HCT116 (cell line): ENCODE measurements around the gene CMIP. TPM values are rescaled to one million over a fixed set of nuclear protein-coding genes. Genes with fewer than 3 reads are reported as not detected.

Source experiments
- ATAC-seq: fragments of 200-7000 bp; cut with Tn5 transposase; 2 replicates; pipeline ENCODE4 v1.9.1; 2020; ENCODE audit warnings: mild to moderate bottlenecking, moderate library complexity
- BruUV-seq: library from RNA; stranded (reverse); fragments of 400-500 nt; replicated peaks from 2 replicates; lab custom pipeline; 2021; lab: Mats Ljungman, UMichigan
- CTCF ChIA-PET: fragments of 300-600 bp; sonication (Branson Sonifier 250); formaldehyde crosslinking; loops from one replicate; lab custom pipeline; 2021; ENCODE audit warnings: antibody characterized with exemption; lab: Charles Lee
- POLR2A ChIA-PET: fragments of 300-600, 350-600 bp; sonication (Branson Sonifier 250); formaldehyde crosslinking; loops from one replicate; lab custom pipeline; 2021; ENCODE audit warnings: antibody characterized with exemption; lab: Charles Lee
- RAD21 ChIA-PET, 2 experiments: fragments of 300-600 bp; sonication (Branson Sonifier 250); formaldehyde crosslinking; loops; one replicate each; lab custom pipeline; 2023; ENCODE audit warnings: low total read pairs in 2 of 2; ENCODE audit not compliant: uncharacterized antibody in 2 of 2, unreplicated experiment in 2 of 2, low non-redundant PET in 1 of 2; lab: Charles Lee
- DNase-seq: peaks from one replicate; pipeline ENCODE4 v3.0.0-alpha.2; 2010; ENCODE audit warnings: low read depth, low spot score
- H2AFZ ChIP-seq: fragments of 200-600 bp; shearing (Covaris generic), sonication (generic); 2 replicates; pipeline ENCODE4 v1.6.1; 2017; ENCODE audit warnings: low read depth, mixed run types, mixed read lengths, antibody characterized with exemption, low read length; ENCODE audit not compliant: poor library complexity, severe bottlenecking
- H3K27ac ChIP-seq: 2 replicates; pipeline ENCODE4 v1.5.1; 2012; ENCODE audit warnings: low read depth, low read length
- H3K27me3 ChIP-seq: fragments of 200-600 bp; sonication (generic); 2 replicates; pipeline ENCODE4 v1.6.1; 2016; ENCODE audit warnings: mixed run types, low read length, mixed read lengths; ENCODE audit not compliant: insufficient read depth
- H3K36me3 ChIP-seq, 2 experiments: fragments of 200-500 bp in 1 of 2; fragments of 200-600 bp in 1 of 2; sonication (Bioruptor generic) in 1 of 2; sonication (generic) in 1 of 2; 2 replicates each; pipeline versions ENCODE4 v1.5.1 to v1.6.1; 2014 to 2016; ENCODE audit warnings: low read length in 2 of 2, inconsistent platforms in 1 of 2, mixed read lengths in 1 of 2, mixed run types in 1 of 2; ENCODE audit not compliant: insufficient read depth in 2 of 2, control insufficient read depth in 1 of 2
- H3K4me1 ChIP-seq, 2 experiments: fragments of 200-600 bp in 1 of 2; sonication (generic) in 1 of 2; 2 replicates each; pipeline versions ENCODE4 v1.5.1 to v1.6.1; 2012 to 2017; ENCODE audit warnings: low read length in 2 of 2, inconsistent platforms in 1 of 2, mild to moderate bottlenecking in 1 of 2, mixed read lengths in 1 of 2, mixed run types in 1 of 2, moderate library complexity in 1 of 2; ENCODE audit not compliant: insufficient read depth in 2 of 2, control insufficient read depth in 1 of 2
- H3K4me2 ChIP-seq: fragments of 200-600 bp; sonication (generic); 2 replicates; pipeline ENCODE4 v1.6.1; 2017; ENCODE audit warnings: mixed run types, low read length, mixed read lengths
- H3K4me3 ChIP-seq, 2 experiments: fragments of 200-600 bp in 1 of 2; sonication (generic) in 1 of 2; replicated peaks in 1 of 2; 2 replicates each; pipeline ENCODE4 v1.5.1; 2011 to 2016; ENCODE audit warnings: low read length in 2 of 2, control low read depth in 1 of 2, low read depth in 1 of 2, mild to moderate bottlenecking in 1 of 2, mixed read lengths in 1 of 2, mixed run types in 1 of 2
- H3K79me2 ChIP-seq: fragments of 200-600 bp; sonication (generic); 2 replicates; pipeline ENCODE4 v1.6.1; 2017; ENCODE audit warnings: mild to moderate bottlenecking, mixed run types, low read length, moderate library complexity, mixed read lengths; ENCODE audit not compliant: insufficient read depth
- H3K9ac ChIP-seq: fragments of 200-600 bp; sonication (generic); 2 replicates; pipeline ENCODE4 v1.6.1; 2016; ENCODE audit warnings: low read length, mixed read lengths
- H3K9me2 ChIP-seq: fragments of 200-600 bp; sonication (generic), shearing (Covaris generic); 2 replicates; pipeline ENCODE4 v1.6.1; 2017; ENCODE audit warnings: mixed run types, mild to moderate bottlenecking, moderate library complexity; ENCODE audit not compliant: insufficient read depth
- H3K9me3 ChIP-seq, 2 experiments: fragments of 200-500 bp in 1 of 2; fragments of 200-600 bp in 1 of 2; sonication (Bioruptor generic) in 1 of 2; sonication (generic) in 1 of 2; 2 replicates each; pipeline ENCODE4 v1.6.1; 2014 to 2017; ENCODE audit warnings: low read length in 2 of 2, mixed read lengths in 2 of 2, inconsistent platforms in 1 of 2, low read depth in 1 of 2, mild to moderate bottlenecking in 1 of 2, mixed run types in 1 of 2, moderate library complexity in 1 of 2; ENCODE audit not compliant: control insufficient read depth in 1 of 2, insufficient read depth in 1 of 2
- H4K20me1 ChIP-seq: fragments of 200-600 bp; sonication (generic), shearing (Covaris generic); 2 replicates; pipeline ENCODE4 v1.6.1; 2017; ENCODE audit warnings: mixed run types, mild to moderate bottlenecking, moderate library complexity; ENCODE audit not compliant: insufficient read depth
- CBX3 ChIP-seq: IDR thresholded peaks from 2 replicates; pipeline ENCODE4 v1.6.1; 2012; ENCODE audit warnings: low read depth
- CEBPB ChIP-seq: IDR thresholded peaks from 2 replicates; pipeline ENCODE4 v1.6.1; 2012; ENCODE audit warnings: low read depth
- EGR1 ChIP-seq: IDR thresholded peaks from 2 replicates; pipeline ENCODE4 v1.6.1; 2012; ENCODE audit warnings: low read depth
- ELF1 ChIP-seq: IDR thresholded peaks from 2 replicates; pipeline ENCODE4 v1.6.1; 2012; ENCODE audit warnings: low read depth, borderline replicate concordance
- EZH2 ChIP-seq: fragments of 200-600 bp; sonication (generic); IDR thresholded peaks from 2 replicates; pipeline ENCODE4 v1.6.1; 2017; ENCODE audit warnings: antibody characterized with exemption, mixed run types
- FOSL1 ChIP-seq: IDR thresholded peaks from 2 replicates; pipeline ENCODE4 v1.6.1; 2012; ENCODE audit warnings: low read depth
- JUND ChIP-seq: IDR thresholded peaks from 2 replicates; pipeline ENCODE4 v1.6.1; 2012
- POLR2A ChIP-seq: IDR thresholded peaks from 2 replicates; pipeline ENCODE4 v1.7.0; 2011; ENCODE audit warnings: borderline replicate concordance; ENCODE audit not compliant: insufficient read depth, insufficient read length; ENCODE audit errors: extremely low read depth
- POLR2AphosphoS5 ChIP-seq: IDR thresholded peaks from 2 replicates; pipeline ENCODE4 v1.6.1; 2011; ENCODE audit warnings: mild to moderate bottlenecking, low read depth, low read length, moderate library complexity
- RAD21 ChIP-seq: IDR thresholded peaks from 2 replicates; pipeline ENCODE4 v1.6.1; 2012; ENCODE audit warnings: low read depth, mild to moderate bottlenecking
- SIN3A ChIP-seq: IDR thresholded peaks from 2 replicates; pipeline ENCODE4 v1.6.1; 2012; ENCODE audit warnings: low read depth
- SP1 ChIP-seq: IDR thresholded peaks from 2 replicates; pipeline ENCODE4 v1.6.1; 2012; ENCODE audit warnings: low read depth
- SRF ChIP-seq: IDR thresholded peaks from 2 replicates; pipeline ENCODE4 v1.6.1; 2012; ENCODE audit warnings: low read depth
- TCF7L2 ChIP-seq: IDR thresholded peaks from 2 replicates; pipeline ENCODE4 v1.7.0; 2011; ENCODE audit warnings: borderline replicate concordance, inconsistent platforms; ENCODE audit not compliant: insufficient read depth, insufficient read length; ENCODE audit errors: extremely low read depth
- YY1 ChIP-seq: IDR thresholded peaks from 2 replicates; pipeline ENCODE4 v1.6.1; 2011; ENCODE audit warnings: low read length, low read depth, moderate library complexity, mild to moderate bottlenecking; ENCODE audit not compliant: insufficient replicate concordance; ENCODE audit errors: extremely low read depth
- ZFX ChIP-seq: fragments of 450-650 bp; IDR thresholded peaks from 2 replicates; pipeline ENCODE4 v1.6.1; 2017
- ZNF274 ChIP-seq: fragments of 200-500 bp; sonication (Bioruptor generic); IDR thresholded peaks from 2 replicates; pipeline ENCODE4 v1.6.1; 2014; ENCODE audit warnings: mild to moderate bottlenecking, low read depth, low read length, inconsistent platforms
- intact Hi-C: fragments of 100-400 bp; cut with micrococcal nuclease; formaldehyde crosslinking; loops from 2 replicates; pipeline ENCODE4 v1.10.0; 2022
- total RNA-seq: library from RNA; stranded (reverse); gene quantifications from one replicate; pipeline ENCODE4 v1.2.1, GENCODE V29; 2021; ENCODE audit not compliant: unreplicated experiment
- TF ChIP-seq, protein P1 (sequence below), 3 experiments: fragments of 200-600 bp in 1 of 3; sonication (generic) in 1 of 3; IDR thresholded peaks in 2 of 3; conservative IDR thresholded peaks in 1 of 3; 2 replicates each; pipeline ENCODE4 v1.5.1; 2012 to 2017; ENCODE audit warnings: low read depth in 2 of 3, low read length in 2 of 3, antibody characterized with exemption in 1 of 3, borderline replicate concordance in 1 of 3, control low read depth in 1 of 3, mild to moderate bottlenecking in 1 of 3, mixed read lengths in 1 of 3, mixed run types in 1 of 3, moderate library complexity in 1 of 3; ENCODE audit not compliant: insufficient read depth in 1 of 3
- TF ChIP-seq, protein P2 (sequence below): IDR thresholded peaks from 2 replicates; pipeline ENCODE4 v1.6.1; 2012
- TF ChIP-seq, protein P3 (sequence below): IDR thresholded peaks from 2 replicates; pipeline ENCODE4 v1.6.1; 2012; ENCODE audit warnings: low read depth
- TF ChIP-seq, protein P4 (sequence below): IDR thresholded peaks from 2 replicates; pipeline ENCODE4 v1.6.1; 2012

Gene CMIP
- total RNA-seq, 1 experiment from 2014 or later: 64.6 TPM

GRCh38 chr16:81730090-81731051, 285.8 kb downstream of the CMIP start:
- CTCF ChIA-PET: interaction anchor here (0.7 to 2.0 kb wide), 23 partner anchors 10 to 806 kb away, joined by 3 to 15 read pairs (median 4); partner anchors contain the start of genes BCO1 and GAN
- TF ChIP-seq EZH2: no peak
- TF ChIP-seq, protein P1, sequence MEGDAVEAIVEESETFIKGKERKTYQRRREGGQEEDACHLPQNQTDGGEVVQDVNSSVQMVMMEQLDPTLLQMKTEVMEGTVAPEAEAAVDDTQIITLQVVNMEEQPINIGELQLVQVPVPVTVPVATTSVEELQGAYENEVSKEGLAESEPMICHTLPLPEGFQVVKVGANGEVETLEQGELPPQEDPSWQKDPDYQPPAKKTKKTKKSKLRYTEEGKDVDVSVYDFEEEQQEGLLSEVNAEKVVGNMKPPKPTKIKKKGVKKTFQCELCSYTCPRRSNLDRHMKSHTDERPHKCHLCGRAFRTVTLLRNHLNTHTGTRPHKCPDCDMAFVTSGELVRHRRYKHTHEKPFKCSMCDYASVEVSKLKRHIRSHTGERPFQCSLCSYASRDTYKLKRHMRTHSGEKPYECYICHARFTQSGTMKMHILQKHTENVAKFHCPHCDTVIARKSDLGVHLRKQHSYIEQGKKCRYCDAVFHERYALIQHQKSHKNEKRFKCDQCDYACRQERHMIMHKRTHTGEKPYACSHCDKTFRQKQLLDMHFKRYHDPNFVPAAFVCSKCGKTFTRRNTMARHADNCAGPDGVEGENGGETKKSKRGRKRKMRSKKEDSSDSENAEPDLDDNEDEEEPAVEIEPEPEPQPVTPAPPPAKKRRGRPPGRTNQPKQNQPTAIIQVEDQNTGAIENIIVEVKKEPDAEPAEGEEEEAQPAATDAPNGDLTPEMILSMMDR (IDR thresholded peaks at IDR 0.05 in 2 of 3, conservative IDR thresholded peaks at IDR 0.05 in 1 of 3; ENCODE audit: borderline replicate concordance in 1 of 3, insufficient read depth in 1 of 3, low read depth in 2 of 3, low read length in 2 of 3): peak; percentile 54 to 88 (median 88); a peak in 5 of 6 replicates
- TF ChIP-seq, protein P2, sequence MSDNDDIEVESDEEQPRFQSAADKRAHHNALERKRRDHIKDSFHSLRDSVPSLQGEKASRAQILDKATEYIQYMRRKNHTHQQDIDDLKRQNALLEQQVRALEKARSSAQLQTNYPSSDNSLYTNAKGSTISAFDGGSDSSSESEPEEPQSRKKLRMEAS: peak; percentile 99
- TF ChIP-seq EGR1: no peak
- no peak for TF ChIP-seq ELF1
- no peak for TF ChIP-seq CEBPB
- peak; percentile 40; the same call in 1 of the 2 replicates for TF ChIP-seq SRF
- TF ChIP-seq TCF7L2: peak; percentile 7
- TF ChIP-seq POLR2A: peak; percentile 36
- TF ChIP-seq ZNF274: no peak
- TF ChIP-seq JUND: no peak
- TF ChIP-seq SP1: no peak
- TF ChIP-seq, protein P3, sequence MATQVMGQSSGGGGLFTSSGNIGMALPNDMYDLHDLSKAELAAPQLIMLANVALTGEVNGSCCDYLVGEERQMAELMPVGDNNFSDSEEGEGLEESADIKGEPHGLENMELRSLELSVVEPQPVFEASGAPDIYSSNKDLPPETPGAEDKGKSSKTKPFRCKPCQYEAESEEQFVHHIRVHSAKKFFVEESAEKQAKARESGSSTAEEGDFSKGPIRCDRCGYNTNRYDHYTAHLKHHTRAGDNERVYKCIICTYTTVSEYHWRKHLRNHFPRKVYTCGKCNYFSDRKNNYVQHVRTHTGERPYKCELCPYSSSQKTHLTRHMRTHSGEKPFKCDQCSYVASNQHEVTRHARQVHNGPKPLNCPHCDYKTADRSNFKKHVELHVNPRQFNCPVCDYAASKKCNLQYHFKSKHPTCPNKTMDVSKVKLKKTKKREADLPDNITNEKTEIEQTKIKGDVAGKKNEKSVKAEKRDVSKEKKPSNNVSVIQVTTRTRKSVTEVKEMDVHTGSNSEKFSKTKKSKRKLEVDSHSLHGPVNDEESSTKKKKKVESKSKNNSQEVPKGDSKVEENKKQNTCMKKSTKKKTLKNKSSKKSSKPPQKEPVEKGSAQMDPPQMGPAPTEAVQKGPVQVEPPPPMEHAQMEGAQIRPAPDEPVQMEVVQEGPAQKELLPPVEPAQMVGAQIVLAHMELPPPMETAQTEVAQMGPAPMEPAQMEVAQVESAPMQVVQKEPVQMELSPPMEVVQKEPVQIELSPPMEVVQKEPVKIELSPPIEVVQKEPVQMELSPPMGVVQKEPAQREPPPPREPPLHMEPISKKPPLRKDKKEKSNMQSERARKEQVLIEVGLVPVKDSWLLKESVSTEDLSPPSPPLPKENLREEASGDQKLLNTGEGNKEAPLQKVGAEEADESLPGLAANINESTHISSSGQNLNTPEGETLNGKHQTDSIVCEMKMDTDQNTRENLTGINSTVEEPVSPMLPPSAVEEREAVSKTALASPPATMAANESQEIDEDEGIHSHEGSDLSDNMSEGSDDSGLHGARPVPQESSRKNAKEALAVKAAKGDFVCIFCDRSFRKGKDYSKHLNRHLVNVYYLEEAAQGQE: no peak
- no peak for TF ChIP-seq SIN3A
- TF ChIP-seq ZFX: peak; percentile 50; the same call in 1 of the 2 replicates
- peak; percentile 63 for TF ChIP-seq YY1
- no peak; the same call in 1 of the 2 replicates for TF ChIP-seq POLR2AphosphoS5
- no peak for TF ChIP-seq FOSL1
- peak; percentile 46 for TF ChIP-seq RAD21
- TF ChIP-seq, protein P4, sequence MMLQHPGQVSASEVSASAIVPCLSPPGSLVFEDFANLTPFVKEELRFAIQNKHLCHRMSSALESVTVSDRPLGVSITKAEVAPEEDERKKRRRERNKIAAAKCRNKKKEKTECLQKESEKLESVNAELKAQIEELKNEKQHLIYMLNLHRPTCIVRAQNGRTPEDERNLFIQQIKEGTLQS: no peak
- peak; percentile 99 for TF ChIP-seq CBX3

More at GRCh38 chr16:81730090-81731051, 285.8 kb downstream of the CMIP start:
- H4K20me1 ChIP-seq: no peaks in the 10 kb centered on the region
- H2AFZ ChIP-seq: peak overlapping the region; percentile 69
- peak; percentile 84 for ATAC-seq
- no peaks in the 10 kb centered on the region for H3K9me2 ChIP-seq
- H3K36me3 ChIP-seq: no peaks in the 10 kb centered on the region
- H3K4me3 ChIP-seq: peak overlapping the region; percentile 19 to 38
- no peaks in the 10 kb centered on the region for H3K27me3 ChIP-seq
- intact Hi-C loops: loop anchor here (10.0 kb wide), 2 partner anchors 696 to 1206 kb away; partner anchors contain the start of gene ATMIN
- peak overlapping the region; percentile 38 for H3K27ac ChIP-seq
- POLR2A ChIA-PET: interaction anchor here (0.7 to 1.8 kb wide), 5 partner anchors 11 to 325 kb away, joined by 3 to 7 read pairs (median 5); no protein-coding TSS in a partner anchor
- RAD21 ChIA-PET: interaction anchor here in 1 of 2 experiments (0.7 to 0.9 kb wide), 2 partner anchors 27 to 325 kb away, joined by 4 to 6 read pairs; no protein-coding TSS in a partner anchor
- H3K79me2 ChIP-seq: no peaks in the 10 kb centered on the region
- no TSS peak for BruUV-seq
- H3K4me1 ChIP-seq: peaks cover 18 to 34% of the 10 kb centered on the region in 2 experiments
- peak overlapping the region; percentile 44 for H3K9ac ChIP-seq
- H3K4me2 ChIP-seq: peak overlapping the region; percentile 65
- no peaks in the 10 kb centered on the region for H3K9me3 ChIP-seq
- peak; percentile 75 for DNase-seq
